SW480 (cell line): ENCODE data around the gene MACROD2.
"Not testable (repeated sequence)": the region's sequence is repeated elsewhere in the genome, so short reads cannot be mapped to it uniquely, and the experiment has no call there.

Source experiments
- DNase-seq: peaks from one replicate; pipeline ENCODE4 v3.0.0-alpha.2; 2016; ENCODE audit warnings: low spot score

Gene MACROD2

GRCh38 chr20:15346657-15347280 is 1351.5 kb downstream of the MACROD2 start:
- DNase-seq, result no peak

- DNase-seq, result no peak
Measured at GRCh38 chr20:15359056-15359455, 1363.7 kb downstream of the MACROD2 start.

GRCh38 chr20:15362849-15363248 is 1367.5 kb downstream of the MACROD2 start:
- no peak for DNase-seq

GRCh38 chr20:15364781-15365180 is 1369.5 kb downstream of the MACROD2 start:
- DNase-seq, result no peak

GRCh38 chr20:15370370-15370769 is 1375.1 kb downstream of the MACROD2 start:
- no peak for DNase-seq

GRCh38 chr20:15374682-15375081 is 1379.4 kb downstream of the MACROD2 start:
- no peak for DNase-seq

- DNase-seq, result no peak
Measured at GRCh38 chr20:15375836-15376235, 1380.5 kb downstream of the MACROD2 start.

GRCh38 chr20:15377603-15378002 is 1382.3 kb downstream of the MACROD2 start:
- not testable (repeated sequence) for DNase-seq

GRCh38 chr20:15378151-15378550 is 1382.8 kb downstream of the MACROD2 start:
- no peak for DNase-seq

GRCh38 chr20:15379681-15380296 is 1384.5 kb downstream of the MACROD2 start:
- DNase-seq, result no peak

- no peak for DNase-seq
Measured at GRCh38 chr20:15380770-15381169, 1385.5 kb downstream of the MACROD2 start.

- DNase-seq, result no peak
Measured at GRCh38 chr20:15387228-15387627, 1391.9 kb downstream of the MACROD2 start.

GRCh38 chr20:15395457-15395856 is 1400.1 kb downstream of the MACROD2 start:
- no peak for DNase-seq

GRCh38 chr20:15396026-15396425 is 1400.7 kb downstream of the MACROD2 start:
- DNase-seq, result no peak

GRCh38 chr20:15396900-15397299 is 1401.6 kb downstream of the MACROD2 start:
- DNase-seq, result no peak

- no peak for DNase-seq
Measured at GRCh38 chr20:15399781-15400180, 1404.5 kb downstream of the MACROD2 start.

GRCh38 chr20:15406072-15406471 is 1410.8 kb downstream of the MACROD2 start:
- no peak for DNase-seq

GRCh38 chr20:15411781-15412180 is 1416.5 kb downstream of the MACROD2 start:
- DNase-seq, result no peak

- no peak for DNase-seq
Measured at GRCh38 chr20:15415908-15416307, 1420.6 kb downstream of the MACROD2 start.

GRCh38 chr20:15419856-15420255 is 1424.5 kb downstream of the MACROD2 start:
- no peak for DNase-seq

GRCh38 chr20:15422966-15423365 is 1427.7 kb downstream of the MACROD2 start:
- no peak for DNase-seq

- no peak for DNase-seq
Measured at GRCh38 chr20:15439551-15439950, 1444.2 kb downstream of the MACROD2 start.

GRCh38 chr20:15440049-15440820 is 1444.9 kb downstream of the MACROD2 start:
- no peak for DNase-seq
